Measurements from ENCODE around the gene UBTF. TPM values are rescaled to one million over a fixed set of nuclear protein-coding genes. Genes with fewer than 3 reads are reported as not detected.

Gene UBTF
- total RNA-seq, 1 experiment from 2014 or later, result 114 TPM

DNA sequence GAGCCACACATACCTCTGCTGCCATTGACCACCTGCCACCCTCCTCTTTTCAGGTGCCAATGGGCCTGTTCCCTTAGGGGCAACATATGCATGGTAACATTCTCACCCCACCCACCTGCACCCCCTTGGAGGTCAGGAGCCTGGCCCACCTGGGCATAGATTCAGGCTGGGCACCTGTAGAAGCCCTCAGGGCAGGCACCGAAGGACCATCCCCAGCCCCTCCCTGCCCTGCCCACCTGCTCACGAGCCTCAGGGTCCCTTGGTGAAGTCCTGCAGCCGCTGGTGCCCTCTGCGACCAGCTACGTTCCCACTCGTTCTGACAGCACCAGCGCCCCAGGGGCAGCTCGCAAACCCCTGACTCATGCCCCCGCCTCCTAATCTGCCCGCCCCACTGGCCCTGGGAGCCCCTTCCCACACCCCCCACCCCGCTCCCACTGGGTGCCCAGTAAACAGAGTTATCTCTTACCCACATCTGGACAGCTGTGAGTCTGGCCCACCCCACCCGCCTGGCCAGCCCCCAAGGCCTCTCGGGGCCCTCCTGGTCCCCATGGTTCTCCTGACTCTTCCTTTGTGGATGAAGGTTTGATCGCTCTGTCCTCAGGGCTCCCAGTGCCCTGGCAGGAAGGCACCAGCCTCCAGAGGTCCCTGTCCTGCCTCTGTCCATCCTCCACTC is 48.5 kb upstream of the UBTF start, which contains the start of gene SLC4A1:
Gene SLC4A1 (minus strand): TSS at position 318 of the 673 bp plus-strand sequence. CDS start 5,269 bp downstream, outside the sequence.
- no peak for DNase-seq (ENCODE audit: low spot score)
- Histone ChIP-seq H3K9me3 (ENCODE audit: low read depth, low read length, poor library complexity, severe bottlenecking) (no peaks in the 10 kb centered on the region), H3K36me3 (ENCODE audit: insufficient read depth, low read length, poor library complexity, severe bottlenecking) (no peaks in the 10 kb centered on the region), H3K27me3 (replicated peaks; ENCODE audit: insufficient read depth, low read depth, low read length, poor library complexity) (no peaks in the 10 kb centered on the region), H3K27ac (ENCODE audit: low read depth, low read length, poor library complexity, severe bottlenecking) (no peak within 1 kb of the TSS), H3K4me3 (ENCODE audit: low read depth, low read length, poor library complexity, severe bottlenecking) (no peak within 1 kb of the TSS), H3K4me1 (ENCODE audit: insufficient read depth, low read length, poor library complexity, severe bottlenecking) (no peaks in the 10 kb centered on the region)
- BruUV-seq (replicated peaks), result no TSS peak
- TF ChIP-seq, protein P1, sequence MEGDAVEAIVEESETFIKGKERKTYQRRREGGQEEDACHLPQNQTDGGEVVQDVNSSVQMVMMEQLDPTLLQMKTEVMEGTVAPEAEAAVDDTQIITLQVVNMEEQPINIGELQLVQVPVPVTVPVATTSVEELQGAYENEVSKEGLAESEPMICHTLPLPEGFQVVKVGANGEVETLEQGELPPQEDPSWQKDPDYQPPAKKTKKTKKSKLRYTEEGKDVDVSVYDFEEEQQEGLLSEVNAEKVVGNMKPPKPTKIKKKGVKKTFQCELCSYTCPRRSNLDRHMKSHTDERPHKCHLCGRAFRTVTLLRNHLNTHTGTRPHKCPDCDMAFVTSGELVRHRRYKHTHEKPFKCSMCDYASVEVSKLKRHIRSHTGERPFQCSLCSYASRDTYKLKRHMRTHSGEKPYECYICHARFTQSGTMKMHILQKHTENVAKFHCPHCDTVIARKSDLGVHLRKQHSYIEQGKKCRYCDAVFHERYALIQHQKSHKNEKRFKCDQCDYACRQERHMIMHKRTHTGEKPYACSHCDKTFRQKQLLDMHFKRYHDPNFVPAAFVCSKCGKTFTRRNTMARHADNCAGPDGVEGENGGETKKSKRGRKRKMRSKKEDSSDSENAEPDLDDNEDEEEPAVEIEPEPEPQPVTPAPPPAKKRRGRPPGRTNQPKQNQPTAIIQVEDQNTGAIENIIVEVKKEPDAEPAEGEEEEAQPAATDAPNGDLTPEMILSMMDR (conservative IDR thresholded peaks at IDR 0.05; ENCODE audit: low read depth, low read length), result no peak
- no peak for TF ChIP-seq EZH2 (IDR thresholded peaks at IDR 0.05; ENCODE audit: borderline replicate concordance, low read depth, low read length, poor library complexity, severe bottlenecking)
- ChIA-PET CTCF (no interaction called here), POLR2A (ENCODE audit: low non-redundant PET) (interaction anchor here (0.6 kb wide), 1 partner anchor 43 kb away, joined by 31 read pairs; no protein-coding TSS in a partner anchor)
- intact Hi-C loops (cut with micrococcal nuclease; ENCODE audit: unreplicated experiment), result no loop called here

- intact Hi-C loops (cut with micrococcal nuclease; ENCODE audit: unreplicated experiment), result no loop called here
- Histone ChIP-seq H3K36me3 (ENCODE audit: insufficient read depth, low read length, poor library complexity, severe bottlenecking) (no peaks in the 10 kb centered on the region), H3K9me3 (ENCODE audit: low read depth, low read length, poor library complexity, severe bottlenecking) (no peaks in the 10 kb centered on the region), H3K4me1 (ENCODE audit: insufficient read depth, low read length, poor library complexity, severe bottlenecking) (no peaks in the 10 kb centered on the region), H3K4me3 (ENCODE audit: low read depth, low read length, poor library complexity, severe bottlenecking) (no peak overlapping the region), H3K27ac (ENCODE audit: low read depth, low read length, poor library complexity, severe bottlenecking) (no peak overlapping the region), H3K27me3 (replicated peaks; ENCODE audit: insufficient read depth, low read depth, low read length, poor library complexity) (no peaks in the 10 kb centered on the region)
- POLR2A ChIA-PET (ENCODE audit: low non-redundant PET), result no interaction called here
- DNase-seq (ENCODE audit: low spot score), result no peak
- TF ChIP-seq EZH2 (IDR thresholded peaks at IDR 0.05; ENCODE audit: borderline replicate concordance, low read depth, low read length, poor library complexity, severe bottlenecking), result no peak
- TF ChIP-seq, protein P1 (conservative IDR thresholded peaks at IDR 0.05; ENCODE audit: low read depth, low read length), result no peak
- CTCF ChIA-PET, result no interaction called here
- no TSS peak for BruUV-seq (replicated peaks)
These were observed 47.6 kb upstream of the UBTF start for GRCh38 chr17:44267165-44267455.

- H3K4me1 ChIP-seq (ENCODE audit: insufficient read depth, low read length, poor library complexity, severe bottlenecking), result no peaks in the 10 kb centered on the region
- ChIA-PET POLR2A (ENCODE audit: low non-redundant PET) (interaction anchor here (0.5 kb wide), 1 partner anchor 21 kb away, joined by 3 read pairs; no protein-coding TSS in a partner anchor), CTCF (interaction anchor here (0.5 kb wide), 1 partner anchor 57 kb away, joined by 5 read pairs; no protein-coding TSS in a partner anchor)
- TF ChIP-seq, protein P1 (conservative IDR thresholded peaks at IDR 0.05; ENCODE audit: low read depth, low read length), result no peak
- no peak for TF ChIP-seq EZH2 (IDR thresholded peaks at IDR 0.05; ENCODE audit: borderline replicate concordance, low read depth, low read length, poor library complexity, severe bottlenecking)
- H3K27me3 ChIP-seq (replicated peaks; ENCODE audit: insufficient read depth, low read depth, low read length, poor library complexity), result no peaks in the 10 kb centered on the region
- intact Hi-C loops (cut with micrococcal nuclease; ENCODE audit: unreplicated experiment), result no loop called here
- no peaks in the 10 kb centered on the region for H3K9me3 ChIP-seq (ENCODE audit: low read depth, low read length, poor library complexity, severe bottlenecking)
- no peak overlapping the region for H3K27ac ChIP-seq (ENCODE audit: low read depth, low read length, poor library complexity, severe bottlenecking)
- no TSS peak for BruUV-seq (replicated peaks)
- no peak for DNase-seq (ENCODE audit: low spot score)
- no peak overlapping the region for H3K4me3 ChIP-seq (ENCODE audit: low read depth, low read length, poor library complexity, severe bottlenecking)
- H3K36me3 ChIP-seq (ENCODE audit: insufficient read depth, low read length, poor library complexity, severe bottlenecking), result no peaks in the 10 kb centered on the region
These were observed 47.1 kb upstream of the UBTF start for GRCh38 chr17:44266402-44267164.

Measured in A673 (cell line).